Prostate gland (tissue), 2 donors: ENCODE measurements around the gene SMARCA2. TPM values are rescaled to one million over a fixed set of nuclear protein-coding genes. Genes with fewer than 3 reads are reported as not detected.

Experiments
- DNase-seq: peaks from one replicate; pipeline ENCODE4 v3.0.0-alpha.2; 2019; ENCODE audit warnings: low spot score
- H3K27ac ChIP-seq, 2 donors: fragments of 200-600 bp; sonication (generic); 2 replicates each; pipeline ENCODE4 v1.5.1; 2017 to 2019
- H3K27me3 ChIP-seq: fragments of 200-600 bp; sonication (generic); replicated peaks from 2 replicates; pipeline ENCODE4 v1.5.1; 2019; ENCODE audit not compliant: insufficient read depth
- H3K36me3 ChIP-seq, 2 donors: fragments of 200-600 bp; sonication (generic); 1 replicate in 1 of 2; 2 replicates in 1 of 2; pipeline versions ENCODE4 v1.5.1 to v1.8.1; 2017 to 2019
- H3K4me1 ChIP-seq: fragments of 200-600 bp; sonication (generic); replicated peaks from 2 replicates; pipeline ENCODE4 v1.5.1; 2019
- H3K4me3 ChIP-seq, 2 donors: fragments of 200-600 bp; sonication (generic); 2 replicates each; pipeline ENCODE4 v1.5.1; 2017 to 2019
- H3K9me3 ChIP-seq: fragments of 200-600 bp; sonication (generic); 2 replicates; pipeline ENCODE4 v1.5.1; 2017
- CTCF ChIP-seq, 4 experiments: fragments of 200-600 bp in 2 of 4; fragments of 450-650 bp in 2 of 4; sonication (generic) in 2 of 4; IDR thresholded peaks; 1 replicate in 3 of 4; 2 replicates in 1 of 4; pipeline ENCODE4 v1.5.1; 2016 to 2019; ENCODE audit warnings: antibody characterized with exemption in 4 of 4, mild to moderate bottlenecking in 2 of 4, moderate library complexity in 2 of 4
- POLR2A ChIP-seq: fragments of 450-650 bp; IDR thresholded peaks from one replicate; pipeline ENCODE4 v1.6.1; 2016; ENCODE audit warnings: antibody characterized with exemption, mild to moderate bottlenecking
- POLR2AphosphoS5 ChIP-seq: sonication (generic); formaldehyde crosslinking; IDR thresholded peaks from one replicate; pipeline ENCODE4 v1.6.1; 2017; ENCODE audit warnings: antibody characterized with exemption
- WGBS: methylation state at CpG from one replicate; pipeline ENCODE4 v1.1.5; 2018; 5-methylcytosine and 5-hydroxymethylcytosine counted together
- intact Hi-C: fragments of 100-400 bp; cut with DNase I; formaldehyde crosslinking; loops from one replicate; pipeline ENCODE4 v1.14.2; 2022
- total RNA-seq, 2 donors: library from RNA; depleted of rRNA; stranded (reverse); fragments of >200 nt; gene quantifications; one replicate each; pipeline ENCODE4 v1.1.0, GENCODE V29; 2016

SMARCA2 gene
- total RNA-seq, 2 donors from 2014 or later, result 125 to 175 TPM

- WGBS, result 60% methylated on average over 3 of the region's 3 CpGs
Observed at GRCh38 chr9:2120926-2121689, 106.0 kb downstream of the SMARCA2 start.

DNA sequence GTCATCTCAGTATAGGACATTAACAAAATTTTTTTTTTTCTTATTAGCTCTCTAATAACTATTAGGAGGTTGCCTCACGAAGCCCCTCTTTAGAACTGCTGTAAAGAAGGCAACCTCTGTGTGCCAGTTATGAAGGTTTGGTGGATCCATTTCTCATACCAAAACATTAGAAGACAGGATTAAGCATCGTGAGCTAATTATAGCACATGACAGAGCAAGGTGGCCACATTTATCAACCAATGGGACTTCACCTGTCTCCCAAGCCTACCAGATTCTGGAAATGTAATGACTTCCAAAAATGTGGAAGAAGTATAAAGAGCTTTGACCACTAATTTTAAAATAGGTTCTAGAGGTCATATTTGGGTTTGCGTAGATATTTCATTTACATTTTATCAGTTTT lies 107.2 kb downstream of the SMARCA2 start:
- H3K4me1 ChIP-seq, result no peaks in the 10 kb centered on the region
- no peaks in the 10 kb centered on the region for H3K36me3 ChIP-seq
- H3K27me3 ChIP-seq, result no peaks in the 10 kb centered on the region
- TF ChIP-seq POLR2A (no peak), POLR2AphosphoS5 (no peak), CTCF (IDR thresholded peaks at IDR 0.05) (no peak)
- 95% methylated on average over 3 of the region's 3 CpGs for WGBS
- H3K4me3 ChIP-seq, result no peak overlapping the region
- no peaks in the 10 kb centered on the region for H3K9me3 ChIP-seq
- DNase-seq, result no peak
- H3K27ac ChIP-seq, result no peak overlapping the region
- intact Hi-C loops, result no loop called here

More at GRCh38 chr9:2120926-2121689, 106.0 kb downstream of the SMARCA2 start:
- no peaks in the 10 kb centered on the region for H3K9me3 ChIP-seq
- H3K27me3 ChIP-seq, result no peaks in the 10 kb centered on the region
- no peaks in the 10 kb centered on the region for H3K4me1 ChIP-seq
- H3K4me3 ChIP-seq, result no peak overlapping the region
- H3K27ac ChIP-seq, result no peak overlapping the region
- intact Hi-C loops, result no loop called here
- no peak for DNase-seq
- no peak for TF ChIP-seq POLR2A
- TF ChIP-seq CTCF (IDR thresholded peaks at IDR 0.05), result no peak
- TF ChIP-seq POLR2AphosphoS5, result no peak
- H3K36me3 ChIP-seq, result no peaks in the 10 kb centered on the region

DNA sequence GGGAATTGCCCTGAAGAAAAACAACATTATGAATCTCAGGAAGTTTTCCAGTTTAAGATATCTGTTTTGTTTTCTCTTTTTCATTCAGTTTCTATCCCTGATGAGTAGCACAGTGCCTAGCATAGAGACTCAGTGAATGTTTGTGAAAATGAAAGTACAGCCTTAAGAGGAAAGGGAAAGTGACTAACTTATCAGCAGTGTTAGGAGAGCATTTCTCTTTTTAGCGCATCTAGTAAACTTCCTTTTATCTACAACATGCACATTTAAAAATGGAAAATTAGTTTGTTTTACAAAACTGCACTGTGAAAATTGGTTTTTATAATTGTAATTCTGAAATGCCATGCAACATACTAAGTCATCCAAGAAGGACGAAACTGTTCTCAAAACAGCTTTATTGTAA lies 110.8 kb downstream of the SMARCA2 start:
- peak overlapping the region; percentile 54 to 70 for H3K27ac ChIP-seq
- H3K27me3 ChIP-seq, result no peaks in the 10 kb centered on the region
- TF ChIP-seq POLR2AphosphoS5 (peak; percentile 5), POLR2A (no peak), CTCF (IDR thresholded peaks at IDR 0.05) (no peak)
- intact Hi-C loops, result loop anchor here (2.0 kb wide), 1 partner anchor 111 kb away; the partner anchor contains the start of gene SMARCA2
- DNase-seq, result no peak
- no peaks in the 10 kb centered on the region for H3K36me3 ChIP-seq
- WGBS, result 17% methylated on average over 2 of the region's 2 CpGs
- no peak overlapping the region for H3K4me3 ChIP-seq
- no peaks in the 10 kb centered on the region for H3K4me1 ChIP-seq
- no peaks in the 10 kb centered on the region for H3K9me3 ChIP-seq

- Histone ChIP-seq H3K27ac (peak overlapping the region; percentile 54 to 70), H3K4me3 (no peak overlapping the region), H3K9me3 (no peaks in the 10 kb centered on the region), H3K4me1 (no peaks in the 10 kb centered on the region), H3K36me3 (no peaks in the 10 kb centered on the region), H3K27me3 (no peaks in the 10 kb centered on the region)
- no peak for DNase-seq
- WGBS, result 11% methylated on average over 4 of the region's 4 CpGs
- intact Hi-C loops, result loop anchor here (2.0 kb wide), 1 partner anchor 112 kb away; the partner anchor contains the start of gene SMARCA2
- TF ChIP-seq CTCF (IDR thresholded peaks at IDR 0.05) (no peak), POLR2A (no peak), POLR2AphosphoS5 (no peak)
Observed at GRCh38 chr9:2126331-2126803, 111.2 kb downstream of the SMARCA2 start.

DNA sequence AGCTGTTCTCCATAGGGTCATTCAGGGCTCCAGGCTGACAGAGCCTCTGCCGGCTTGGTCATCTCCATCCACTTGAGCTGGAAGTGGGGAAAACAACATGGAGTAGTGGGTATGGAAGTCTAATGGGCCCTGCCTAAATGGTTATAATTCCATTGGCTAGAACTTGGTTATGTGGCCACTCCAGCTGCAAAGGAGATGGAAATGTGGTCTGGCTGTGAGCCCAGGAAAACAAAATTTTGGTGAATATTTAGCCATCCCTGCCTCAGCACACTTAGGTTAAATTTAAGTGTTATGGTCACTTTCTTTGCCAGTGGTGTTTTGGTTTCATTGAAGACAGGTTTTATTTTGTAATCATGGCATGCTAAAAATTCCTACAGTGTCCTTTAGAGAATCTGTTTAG lies 112.3 kb downstream of the SMARCA2 start:
- intact Hi-C loops, result loop anchor here (2.0 kb wide), 1 partner anchor 113 kb away; the partner anchor contains the start of gene SMARCA2
- WGBS, result 80% methylated on average over 1 of the region's 1 CpG
- Histone ChIP-seq H3K4me3 (no peak overlapping the region), H3K36me3 (no peaks in the 10 kb centered on the region), H3K27ac (peak overlapping the region in 1 of 2 donors; percentile 54), H3K9me3 (no peaks in the 10 kb centered on the region), H3K27me3 (no peaks in the 10 kb centered on the region), H3K4me1 (no peaks in the 10 kb centered on the region)
- no peak for DNase-seq
- no peak for TF ChIP-seq POLR2AphosphoS5
